ENCODE data around the gene CREB3L4. TPM values are rescaled to one million over a fixed set of nuclear protein-coding genes. Genes with fewer than 3 reads are reported as not detected.

Gene CREB3L4
- total RNA-seq, 3 donors from 2014 or later, result 9.9 to 26.9 (median 23.0) TPM

DNA sequence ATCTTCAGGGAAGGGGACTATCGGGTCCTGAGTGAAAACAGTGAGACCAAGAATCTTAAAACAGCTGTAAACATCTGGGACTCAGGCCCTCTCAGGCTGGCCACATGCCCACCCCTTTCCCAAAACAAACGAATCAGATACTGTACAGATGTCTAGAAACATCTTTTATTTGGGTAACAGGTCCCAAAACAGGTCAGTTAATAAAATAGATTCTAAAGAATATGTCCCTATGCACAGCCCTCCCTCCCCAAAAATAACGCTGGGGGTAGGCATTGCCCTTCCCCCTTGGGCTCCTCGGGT lies 8.8 kb upstream of the CREB3L4 start:
- Histone ChIP-seq H3K36me3 (ENCODE audit: low read depth) (no peaks in the 10 kb centered on the region), H3K4me1 (ENCODE audit: low read depth) (peaks cover 38% of the 10 kb centered on the region), H3K9me3 (no peaks in the 10 kb centered on the region), H3K4me3 (no peak overlapping the region)
- TF ChIP-seq, protein P1, sequence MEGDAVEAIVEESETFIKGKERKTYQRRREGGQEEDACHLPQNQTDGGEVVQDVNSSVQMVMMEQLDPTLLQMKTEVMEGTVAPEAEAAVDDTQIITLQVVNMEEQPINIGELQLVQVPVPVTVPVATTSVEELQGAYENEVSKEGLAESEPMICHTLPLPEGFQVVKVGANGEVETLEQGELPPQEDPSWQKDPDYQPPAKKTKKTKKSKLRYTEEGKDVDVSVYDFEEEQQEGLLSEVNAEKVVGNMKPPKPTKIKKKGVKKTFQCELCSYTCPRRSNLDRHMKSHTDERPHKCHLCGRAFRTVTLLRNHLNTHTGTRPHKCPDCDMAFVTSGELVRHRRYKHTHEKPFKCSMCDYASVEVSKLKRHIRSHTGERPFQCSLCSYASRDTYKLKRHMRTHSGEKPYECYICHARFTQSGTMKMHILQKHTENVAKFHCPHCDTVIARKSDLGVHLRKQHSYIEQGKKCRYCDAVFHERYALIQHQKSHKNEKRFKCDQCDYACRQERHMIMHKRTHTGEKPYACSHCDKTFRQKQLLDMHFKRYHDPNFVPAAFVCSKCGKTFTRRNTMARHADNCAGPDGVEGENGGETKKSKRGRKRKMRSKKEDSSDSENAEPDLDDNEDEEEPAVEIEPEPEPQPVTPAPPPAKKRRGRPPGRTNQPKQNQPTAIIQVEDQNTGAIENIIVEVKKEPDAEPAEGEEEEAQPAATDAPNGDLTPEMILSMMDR (IDR thresholded peaks at IDR 0.05), result no peak
- ATAC-seq (no peak), DNase-seq (peak in 1 of 3 donors; percentile 48)
- intact Hi-C loops (cut with DNase I, micrococcal nuclease), result no loop called here

DNA sequence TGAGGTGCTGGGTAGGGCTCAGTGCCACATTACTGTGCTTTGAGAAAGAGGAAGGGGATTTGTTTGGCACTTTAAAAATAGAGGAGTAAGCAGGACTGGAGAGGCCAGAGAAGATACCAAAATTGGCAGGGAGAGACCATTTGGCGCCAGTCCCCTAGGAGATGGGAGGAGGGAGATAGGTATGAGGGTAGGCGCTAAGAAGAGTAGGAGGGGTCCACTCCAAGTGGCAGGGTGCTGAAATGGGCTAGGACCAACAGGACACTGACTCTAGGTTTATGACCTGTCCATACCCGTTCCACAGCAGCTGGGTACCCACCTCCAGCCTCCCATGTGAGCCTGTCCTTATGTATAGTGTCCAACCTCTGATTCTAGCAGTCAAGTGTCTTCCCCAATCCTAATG lies 8.2 kb upstream of the CREB3L4 start:
- Histone ChIP-seq H3K4me1 (ENCODE audit: low read depth) (peaks cover 44% of the 10 kb centered on the region), H3K9me3 (no peaks in the 10 kb centered on the region), H3K4me3 (no peak overlapping the region), H3K36me3 (ENCODE audit: low read depth) (no peaks in the 10 kb centered on the region)
- ATAC-seq (no peak), DNase-seq (no peak)
- TF ChIP-seq, protein P1 (IDR thresholded peaks at IDR 0.05), result no peak
- intact Hi-C loops (cut with DNase I, micrococcal nuclease), result no loop called here

DNA sequence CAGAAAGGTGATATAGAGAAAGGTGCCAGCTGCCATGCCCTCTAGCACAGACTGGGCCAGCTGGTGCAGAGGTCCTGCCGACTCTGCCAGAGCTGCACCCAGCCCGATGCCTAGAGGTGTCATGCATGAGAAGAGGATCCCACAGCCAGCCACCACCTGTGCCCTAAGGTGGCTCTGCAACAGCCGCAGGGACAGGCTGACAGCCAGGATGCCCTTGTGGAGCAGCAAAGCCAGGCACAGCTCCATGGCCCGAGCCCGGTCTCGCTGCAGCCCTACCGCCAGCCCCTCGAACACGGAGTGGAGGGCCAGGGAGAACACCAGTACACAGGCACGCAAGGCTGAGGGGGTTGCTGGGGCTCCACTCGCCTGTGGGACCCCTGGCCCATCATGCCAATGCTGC lies 7.5 kb upstream of the CREB3L4 start:
- Histone ChIP-seq H3K36me3 (ENCODE audit: low read depth) (no peaks in the 10 kb centered on the region), H3K4me1 (ENCODE audit: low read depth) (peaks cover 50% of the 10 kb centered on the region), H3K9me3 (no peaks in the 10 kb centered on the region), H3K4me3 (no peak overlapping the region)
- DNase-seq (peak in 1 of 3 donors; percentile 44), ATAC-seq (no peak)
- TF ChIP-seq, protein P1 (IDR thresholded peaks at IDR 0.05), result no peak
- intact Hi-C loops (cut with DNase I, micrococcal nuclease), result no loop called here

- intact Hi-C loops (cut with DNase I, micrococcal nuclease), result no loop called here
- Histone ChIP-seq H3K4me1 (ENCODE audit: low read depth) (peaks cover 52% of the 10 kb centered on the region), H3K4me3 (no peak overlapping the region), H3K36me3 (ENCODE audit: low read depth) (no peaks in the 10 kb centered on the region), H3K9me3 (no peaks in the 10 kb centered on the region)
- no peak for DNase-seq
- ATAC-seq, result no peak
- TF ChIP-seq, protein P1 (IDR thresholded peaks at IDR 0.05), result no peak
These were observed 6.3 kb upstream of the CREB3L4 start for GRCh38 chr1:153961421-153961820.

DNA sequence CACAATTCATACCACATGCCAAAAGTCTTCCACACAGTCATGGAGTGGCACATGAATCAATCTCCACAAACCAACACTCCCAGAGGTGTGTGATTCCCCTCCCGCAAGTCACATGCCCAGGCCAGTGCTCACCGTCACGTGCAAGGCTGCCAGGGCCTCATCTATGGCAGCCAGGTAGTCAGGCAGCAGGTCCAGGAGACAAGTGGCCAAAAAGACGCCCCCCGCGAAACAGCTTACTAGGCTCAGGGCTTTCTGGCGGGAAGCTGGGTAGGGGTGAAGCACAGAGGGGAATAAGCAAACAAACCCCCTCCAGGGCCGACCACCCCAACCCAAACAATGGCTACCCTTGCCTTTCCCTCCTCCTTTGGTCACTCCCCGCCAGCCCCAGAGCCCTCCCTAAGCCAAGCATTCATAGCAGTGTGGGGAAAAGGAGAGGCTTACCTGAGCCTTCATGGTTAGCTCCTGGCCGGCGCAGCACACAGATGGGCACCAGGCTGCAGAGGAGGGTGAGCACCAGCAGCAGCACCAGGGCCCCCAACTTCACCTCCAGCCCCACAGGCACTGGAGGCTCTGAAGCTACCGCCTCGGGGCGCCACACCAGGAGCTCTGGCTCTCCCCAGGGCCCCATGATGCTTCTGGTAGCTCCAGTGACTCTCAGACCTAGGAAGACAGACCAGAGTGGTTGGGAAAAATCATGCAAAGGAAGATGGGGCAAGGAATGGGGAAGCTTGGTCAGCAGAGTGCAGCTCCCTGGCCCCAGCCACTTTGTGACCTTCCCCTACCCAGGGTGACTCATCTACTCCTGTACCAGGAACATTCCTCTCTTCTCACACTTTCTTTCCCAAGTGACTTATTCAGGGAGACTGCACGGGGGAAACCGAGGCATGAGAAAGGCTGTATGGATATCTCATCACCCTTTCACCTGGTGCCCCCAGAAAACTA lies 5.3 kb upstream of the CREB3L4 start:
- TF ChIP-seq, protein P1 (IDR thresholded peaks at IDR 0.05), result no peak
- intact Hi-C loops (cut with DNase I, micrococcal nuclease), result no loop called here
- ATAC-seq (peak; percentile 4), DNase-seq (peak in 1 of 3 donors; percentile 53)
- Histone ChIP-seq H3K36me3 (ENCODE audit: low read depth) (no peaks in the 10 kb centered on the region), H3K4me3 (peak overlapping the region; percentile 66), H3K4me1 (ENCODE audit: low read depth) (peaks cover 45% of the 10 kb centered on the region), H3K9me3 (no peaks in the 10 kb centered on the region)
